ENCODE measurements around the gene ARSI. TPM values are rescaled to one million over a fixed set of nuclear protein-coding genes. Genes with fewer than 3 reads are reported as not detected.

Gene ARSI
- total RNA-seq, 2 donors from 2014 or later = not detected

DNA sequence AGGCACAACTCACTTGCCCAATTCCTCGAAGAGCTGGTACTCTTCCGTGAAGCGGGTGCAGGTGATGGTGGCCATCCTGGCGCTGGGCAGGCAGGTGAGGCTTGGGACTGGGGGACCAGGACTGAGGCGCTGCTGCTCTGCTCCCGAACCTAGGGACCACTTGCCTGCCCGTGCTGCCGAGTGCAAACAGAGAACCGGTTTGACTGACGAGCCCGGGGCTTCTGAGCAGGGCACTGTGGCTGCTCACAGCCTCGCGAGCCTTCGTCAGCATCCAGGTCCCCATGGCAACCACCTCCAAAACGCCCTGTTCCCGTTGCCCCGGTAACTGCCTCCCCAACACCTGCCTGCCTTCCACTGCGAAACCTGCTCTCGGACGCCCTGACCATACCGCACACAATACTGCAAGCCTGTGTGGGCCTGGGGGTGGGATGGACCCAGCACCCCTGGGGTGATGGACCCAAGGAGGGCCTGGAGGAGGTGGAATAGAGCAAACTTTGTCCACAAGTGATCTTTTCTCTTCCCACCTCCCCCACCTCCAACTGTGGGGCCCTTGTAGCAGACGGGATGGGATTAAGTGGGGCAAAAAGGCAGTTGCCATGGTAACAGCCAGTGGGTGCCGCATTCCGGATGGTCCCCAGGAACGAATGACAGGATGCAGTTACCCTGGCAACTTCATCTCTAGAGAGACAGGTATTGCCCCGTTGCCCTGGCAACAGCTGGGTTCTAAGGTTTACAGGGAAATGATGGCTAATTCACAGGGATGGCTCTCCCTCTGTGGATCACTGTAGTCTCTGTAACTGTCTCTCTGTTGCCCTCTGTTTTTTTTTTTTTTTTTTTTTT, 12.9 kb downstream of the ARSI start, which contains the start of gene CAMK2A:
Gene CAMK2A, minus strand, starts transcription at position 223 of the 840 bp plus-strand sequence. Its CDS starts 148 bp downstream, at position 75.
- no peaks in the 10 kb centered on the region for H3K9me3 ChIP-seq (ENCODE audit: control insufficient read depth, low read length, poor library complexity, severe bottlenecking)
- Mint-ChIP-seq H3K27ac (no peak within 1 kb of the TSS), H3K36me3 (ENCODE audit: low read depth) (peaks cover 2% of the 10 kb centered on the region), H3K4me3 (no peak within 1 kb of the TSS), H3K4me1 (peaks cover 11% of the 10 kb centered on the region), H3K27me3 (peaks cover 33% of the 10 kb centered on the region)
- DNase-seq (no peak), ATAC-seq (no peak)

DNA sequence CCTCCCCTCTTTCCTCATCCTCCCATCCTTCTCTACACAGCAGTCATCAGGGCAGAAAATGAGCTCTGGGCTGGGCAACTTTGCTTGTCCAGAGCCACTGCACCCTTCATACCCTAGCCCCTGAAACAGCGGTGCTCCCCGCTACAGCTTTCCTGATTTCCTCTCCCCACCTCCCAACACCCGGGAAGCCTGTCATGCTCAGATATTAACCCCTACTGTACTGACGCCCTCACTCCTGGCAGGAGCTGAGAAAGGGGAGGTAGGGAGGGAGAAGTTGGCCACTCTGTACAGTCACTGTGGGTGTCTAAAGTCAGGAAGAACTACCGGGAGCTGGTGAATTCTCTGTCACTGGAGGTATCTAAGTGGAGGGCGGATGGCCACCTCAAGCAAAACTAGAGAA, 13.9 kb downstream of the ARSI start:
- Mint-ChIP-seq H3K27ac (no peak overlapping the region), H3K36me3 (ENCODE audit: low read depth) (peaks cover 2% of the 10 kb centered on the region), H3K27me3 (peaks cover 34% of the 10 kb centered on the region), H3K4me1 (peaks cover 11% of the 10 kb centered on the region), H3K4me3 (no peak overlapping the region)
- H3K9me3 ChIP-seq (ENCODE audit: control insufficient read depth, low read length, poor library complexity, severe bottlenecking) = no peaks in the 10 kb centered on the region
- ATAC-seq (no peak), DNase-seq (no peak)

DNA sequence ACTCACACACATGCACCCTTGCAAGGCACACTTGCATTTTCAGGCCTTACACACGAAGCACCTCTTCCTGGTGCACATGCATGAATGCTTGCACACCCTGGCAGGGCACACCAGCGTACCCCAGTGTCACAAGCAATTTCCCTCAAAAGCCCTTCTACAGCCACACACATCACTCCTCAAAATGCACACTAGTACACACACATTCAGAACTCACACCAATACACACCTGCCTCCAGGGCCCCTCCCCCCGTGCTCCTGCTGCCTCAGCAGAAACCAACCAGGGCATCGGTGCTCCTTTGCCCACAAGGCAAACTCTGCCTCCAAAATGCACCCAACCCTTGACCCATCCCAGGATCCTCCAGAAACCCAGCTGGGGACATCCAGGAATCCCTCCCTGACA, 14.3 kb downstream of the ARSI start:
- ATAC-seq (no peak), DNase-seq (no peak)
- peaks cover 11% of the 10 kb centered on the region for H3K4me1 Mint-ChIP-seq
- H3K27me3 Mint-ChIP-seq = peaks cover 35% of the 10 kb centered on the region
- peaks cover 2% of the 10 kb centered on the region for H3K36me3 Mint-ChIP-seq (ENCODE audit: low read depth)
- H3K9me3 ChIP-seq (ENCODE audit: control insufficient read depth, low read length, poor library complexity, severe bottlenecking) = no peaks in the 10 kb centered on the region
- H3K4me3 Mint-ChIP-seq = no peak overlapping the region
- no peak overlapping the region for H3K27ac Mint-ChIP-seq

- Mint-ChIP-seq H3K27me3 (peaks cover 32% of the 10 kb centered on the region), H3K27ac (no peak overlapping the region), H3K4me3 (no peak overlapping the region), H3K36me3 (ENCODE audit: low read depth) (peaks cover 2% of the 10 kb centered on the region), H3K4me1 (peaks cover 13% of the 10 kb centered on the region)
- H3K9me3 ChIP-seq (ENCODE audit: control insufficient read depth, low read length, poor library complexity, severe bottlenecking) = no peaks in the 10 kb centered on the region
- DNase-seq = no peak
- ATAC-seq = peak; percentile 48
Observed at GRCh38 chr5:150286820-150287219, 15.9 kb downstream of the ARSI start.

- H3K4me1 Mint-ChIP-seq = peaks cover 16% of the 10 kb centered on the region
- no peaks in the 10 kb centered on the region for H3K36me3 Mint-ChIP-seq (ENCODE audit: low read depth)
- H3K9me3 ChIP-seq (ENCODE audit: control insufficient read depth, low read length, poor library complexity, severe bottlenecking) = no peaks in the 10 kb centered on the region
- ATAC-seq (no peak), DNase-seq (no peak)
- H3K27ac Mint-ChIP-seq = no peak overlapping the region
- H3K27me3 Mint-ChIP-seq = peaks cover 41% of the 10 kb centered on the region
- H3K4me3 Mint-ChIP-seq = no peak overlapping the region
Observed at GRCh38 chr5:150285114-150285513, 17.6 kb downstream of the ARSI start.

DNA sequence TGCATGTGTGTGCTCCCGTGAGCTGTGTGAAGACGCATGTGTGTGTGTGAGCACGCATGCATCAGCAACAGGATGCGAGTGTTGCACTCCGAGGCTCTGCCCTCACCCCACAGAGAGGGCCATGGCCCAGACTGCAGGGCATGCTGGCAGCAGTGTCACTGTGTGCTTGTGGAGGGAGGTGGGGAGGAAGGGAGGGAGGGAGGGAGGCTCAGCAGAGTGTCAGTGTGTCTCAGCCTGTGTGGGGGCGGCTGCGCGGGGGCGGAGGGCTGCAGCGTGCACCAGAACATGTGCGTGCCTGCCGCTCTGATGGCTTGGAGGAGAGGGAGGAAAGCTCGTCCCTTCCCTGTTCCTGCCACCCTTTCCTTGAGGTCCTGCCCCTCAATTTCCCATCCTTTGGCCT, 18.4 kb downstream of the ARSI start:
- Mint-ChIP-seq H3K27me3 (peaks cover 34% of the 10 kb centered on the region), H3K4me1 (peaks cover 15% of the 10 kb centered on the region), H3K27ac (no peak overlapping the region), H3K36me3 (ENCODE audit: low read depth) (no peaks in the 10 kb centered on the region), H3K4me3 (no peak overlapping the region)
- H3K9me3 ChIP-seq (ENCODE audit: control insufficient read depth, low read length, poor library complexity, severe bottlenecking) = no peaks in the 10 kb centered on the region
- ATAC-seq (no peak), DNase-seq (no peak)

DNA sequence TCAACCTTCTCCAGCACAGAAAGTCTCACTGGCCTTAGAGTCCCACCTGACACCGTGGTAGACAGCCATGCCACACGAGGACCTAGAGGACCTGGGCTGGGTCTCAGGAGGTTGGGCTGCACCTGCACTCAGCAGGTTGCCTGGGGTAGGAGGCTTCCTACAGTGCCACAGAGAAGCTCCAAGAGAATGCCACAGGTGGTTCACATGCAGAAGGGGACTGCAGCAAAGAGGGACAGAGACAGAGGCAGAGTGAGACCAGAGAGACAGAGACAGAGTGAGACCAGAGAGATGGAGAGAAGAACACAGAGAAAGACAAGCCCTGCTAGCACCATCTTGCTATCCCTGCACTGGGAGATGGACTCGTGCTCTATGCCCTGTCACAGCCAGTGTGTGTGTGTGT, 18.8 kb downstream of the ARSI start:
- no peak overlapping the region for H3K27ac Mint-ChIP-seq
- no peak for ATAC-seq
- peaks cover 34% of the 10 kb centered on the region for H3K27me3 Mint-ChIP-seq
- H3K36me3 Mint-ChIP-seq (ENCODE audit: low read depth) = no peaks in the 10 kb centered on the region
- H3K4me1 Mint-ChIP-seq = peaks cover 15% of the 10 kb centered on the region
- no peak overlapping the region for H3K4me3 Mint-ChIP-seq
- no peaks in the 10 kb centered on the region for H3K9me3 ChIP-seq (ENCODE audit: control insufficient read depth, low read length, poor library complexity, severe bottlenecking)
- no peak for DNase-seq

DNA sequence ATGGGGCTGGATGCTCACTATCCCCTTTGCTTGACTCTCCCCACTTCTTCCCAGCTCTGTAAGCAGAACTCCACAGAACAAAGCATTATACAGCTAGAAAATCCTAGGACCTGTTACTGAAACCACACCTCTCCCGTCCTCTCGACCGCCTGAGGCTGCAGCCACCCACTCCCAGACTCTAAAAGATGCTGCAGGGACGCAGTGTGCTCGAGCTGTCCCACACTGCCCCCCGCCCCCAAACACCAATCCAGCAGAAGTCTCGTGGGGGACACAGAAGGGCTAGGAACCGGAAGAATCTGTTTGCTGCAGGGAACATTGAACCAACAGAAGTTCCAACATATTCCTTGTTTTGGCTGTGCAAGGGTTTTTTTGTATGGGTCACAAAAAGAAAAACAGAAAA, 20.7 kb downstream of the ARSI start:
- Mint-ChIP-seq H3K27ac (no peak overlapping the region), H3K4me3 (peak overlapping the region; percentile 49), H3K27me3 (peaks cover 39% of the 10 kb centered on the region), H3K36me3 (ENCODE audit: low read depth) (no peaks in the 10 kb centered on the region), H3K4me1 (peaks cover 8% of the 10 kb centered on the region)
- no peak for ATAC-seq
- no peak for DNase-seq
- H3K9me3 ChIP-seq (ENCODE audit: control insufficient read depth, low read length, poor library complexity, severe bottlenecking) = no peaks in the 10 kb centered on the region

DNA sequence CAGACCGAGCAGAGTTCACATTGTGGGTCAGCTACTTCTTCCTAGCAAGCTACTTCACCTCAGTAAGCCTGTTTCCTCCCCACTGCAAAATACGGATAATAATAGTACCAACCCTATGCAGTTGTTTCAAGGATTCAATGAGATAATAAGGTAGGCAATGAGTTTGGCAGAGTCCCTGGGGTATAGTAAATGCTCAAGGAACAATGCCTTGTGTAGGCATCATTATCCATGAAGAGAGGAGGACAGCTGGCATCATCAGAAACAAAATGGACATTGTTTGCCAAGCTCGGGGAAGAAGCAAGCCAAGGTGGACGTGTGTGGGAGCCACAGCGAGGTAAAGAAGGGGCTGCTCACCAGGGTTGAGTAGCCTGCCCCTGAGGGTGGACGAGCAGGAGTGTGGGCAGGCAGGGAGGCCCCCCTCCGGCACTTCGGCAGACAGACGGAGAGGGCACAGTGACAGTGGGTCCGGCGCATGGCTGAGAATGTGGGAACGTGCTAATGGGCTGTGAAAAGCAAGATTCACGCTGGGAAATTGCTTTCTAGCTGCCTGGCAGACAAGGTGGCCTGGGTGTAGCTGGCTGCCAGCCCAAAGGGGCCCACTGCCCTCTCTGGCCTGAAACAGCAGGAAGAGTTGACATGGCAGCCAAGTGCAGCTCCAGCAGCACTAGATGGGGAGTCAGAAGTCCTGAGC, 23.2 kb downstream of the ARSI start:
- no peaks in the 10 kb centered on the region for H3K9me3 ChIP-seq (ENCODE audit: control insufficient read depth, low read length, poor library complexity, severe bottlenecking)
- no peak overlapping the region for H3K27ac Mint-ChIP-seq
- DNase-seq (no peak), ATAC-seq (no peak)
- H3K27me3 Mint-ChIP-seq = peaks cover 47% of the 10 kb centered on the region
- no peaks in the 10 kb centered on the region for H3K36me3 Mint-ChIP-seq (ENCODE audit: low read depth)
- H3K4me1 Mint-ChIP-seq = peaks cover 10% of the 10 kb centered on the region
- H3K4me3 Mint-ChIP-seq = no peak overlapping the region

GRCh38 chr5:150278916-150279315, 23.8 kb downstream of the ARSI start:
- Mint-ChIP-seq H3K4me3 (no peak overlapping the region), H3K27me3 (peaks cover 47% of the 10 kb centered on the region), H3K4me1 (peaks cover 10% of the 10 kb centered on the region), H3K27ac (no peak overlapping the region), H3K36me3 (ENCODE audit: low read depth) (no peaks in the 10 kb centered on the region)
- H3K9me3 ChIP-seq (ENCODE audit: control insufficient read depth, low read length, poor library complexity, severe bottlenecking) = no peaks in the 10 kb centered on the region
- ATAC-seq = no peak
- DNase-seq = no peak

GRCh38 chr5:150278046-150278730, 24.5 kb downstream of the ARSI start:
- H3K27ac Mint-ChIP-seq = no peak overlapping the region
- no peaks in the 10 kb centered on the region for H3K36me3 Mint-ChIP-seq (ENCODE audit: low read depth)
- peaks cover 41% of the 10 kb centered on the region for H3K27me3 Mint-ChIP-seq
- no peak for DNase-seq
- H3K4me1 Mint-ChIP-seq = peaks cover 10% of the 10 kb centered on the region
- no peak for ATAC-seq
- no peaks in the 10 kb centered on the region for H3K9me3 ChIP-seq (ENCODE audit: control insufficient read depth, low read length, poor library complexity, severe bottlenecking)
- no peak overlapping the region for H3K4me3 Mint-ChIP-seq

- no peaks in the 10 kb centered on the region for H3K36me3 Mint-ChIP-seq (ENCODE audit: low read depth)
- ATAC-seq = no peak
- H3K27me3 Mint-ChIP-seq = peaks cover 44% of the 10 kb centered on the region
- H3K4me1 Mint-ChIP-seq = peaks cover 10% of the 10 kb centered on the region
- DNase-seq = no peak
- no peak overlapping the region for H3K27ac Mint-ChIP-seq
- H3K4me3 Mint-ChIP-seq = no peak overlapping the region
- no peaks in the 10 kb centered on the region for H3K9me3 ChIP-seq (ENCODE audit: control insufficient read depth, low read length, poor library complexity, severe bottlenecking)
Observed at GRCh38 chr5:150277043-150277442, 25.7 kb downstream of the ARSI start.

GRCh38 chr5:150274811-150275210, 27.9 kb downstream of the ARSI start:
- no peak for DNase-seq
- Mint-ChIP-seq H3K4me1 (peaks cover 5% of the 10 kb centered on the region), H3K27ac (no peak overlapping the region), H3K27me3 (peaks cover 31% of the 10 kb centered on the region), H3K36me3 (ENCODE audit: low read depth) (no peaks in the 10 kb centered on the region), H3K4me3 (no peak overlapping the region)
- ATAC-seq = no peak
- H3K9me3 ChIP-seq (ENCODE audit: control insufficient read depth, low read length, poor library complexity, severe bottlenecking) = no peaks in the 10 kb centered on the region

Measured in T-helper 17 cell (primary cell).